ENCODE measurements around the gene CCNL2. TPM values are rescaled to one million over a fixed set of nuclear protein-coding genes. Genes with fewer than 3 reads are reported as not detected.
"Not testable (repeated sequence)": the region's sequence is repeated elsewhere in the genome, so short reads cannot be mapped to it uniquely, and the experiment has no call there.

The CCNL2 gene
- total RNA-seq, 1 donor from 2014 or later: 138 TPM

DNA sequence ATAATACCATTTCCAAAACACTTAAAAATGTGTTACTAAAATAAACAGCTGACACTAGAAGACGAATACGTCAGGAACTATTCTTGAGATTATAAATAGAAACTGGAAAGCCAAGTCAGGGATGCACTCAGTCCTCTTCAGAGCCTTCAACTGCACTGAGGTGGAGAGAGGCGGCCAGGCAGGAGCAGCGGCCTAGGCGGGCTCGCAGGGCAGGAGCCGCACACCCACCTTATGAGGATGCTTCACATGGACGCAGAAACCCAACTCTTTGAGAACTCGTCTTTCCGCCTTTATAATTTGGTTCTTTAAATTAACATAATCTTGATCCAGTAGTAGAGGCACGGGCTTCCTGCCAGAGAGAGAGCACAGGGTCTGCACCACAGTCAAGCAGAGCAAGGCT lies 4.0 kb downstream of the CCNL2 start:
- Mint-ChIP-seq H3K4me1 (ENCODE audit: low read depth) (peaks cover 25% of the 10 kb centered on the region), H3K27ac (no peak overlapping the region), H3K9me3 (no peaks in the 10 kb centered on the region), H3K4me3 (peak overlapping the region; percentile 46), H3K36me3 (ENCODE audit: low read depth) (peaks cover 59% of the 10 kb centered on the region), H3K27me3 (ENCODE audit: insufficient read depth) (no peaks in the 10 kb centered on the region)
- intact Hi-C loops (cut with micrococcal nuclease): loop anchor here (5.0 kb wide), 1 partner anchor 88 kb away; the partner anchor contains the start of genes ACAP3 and PUSL1
- DNase-seq (ENCODE audit: low spot score): no peak

DNA sequence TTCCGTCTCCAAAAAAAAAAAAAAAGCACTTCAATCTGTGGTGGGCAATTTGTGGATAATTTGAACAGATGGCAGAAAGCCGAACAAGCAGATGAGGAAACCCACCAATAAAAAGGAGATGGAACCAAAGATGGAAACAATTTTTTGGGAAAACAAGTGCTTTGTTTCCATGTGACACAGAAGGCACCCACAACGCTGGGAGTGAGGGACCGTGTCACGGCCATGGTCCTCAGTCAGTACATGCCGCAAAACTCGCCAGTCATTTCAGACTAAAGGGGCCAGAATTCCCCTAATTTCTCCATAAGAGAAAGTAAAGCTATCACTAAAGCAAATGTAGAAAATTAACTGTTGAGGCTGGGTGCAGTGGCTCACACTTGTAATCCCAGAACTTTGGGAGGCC lies 5.0 kb downstream of the CCNL2 start:
- Mint-ChIP-seq H3K36me3 (ENCODE audit: low read depth) (peaks cover 65% of the 10 kb centered on the region), H3K27me3 (ENCODE audit: insufficient read depth) (no peaks in the 10 kb centered on the region), H3K27ac (no peak overlapping the region), H3K9me3 (no peaks in the 10 kb centered on the region), H3K4me3 (no peak overlapping the region), H3K4me1 (ENCODE audit: low read depth) (peaks cover 22% of the 10 kb centered on the region)
- DNase-seq (ENCODE audit: low spot score): no peak
- intact Hi-C loops (cut with micrococcal nuclease): no loop called here

DNA sequence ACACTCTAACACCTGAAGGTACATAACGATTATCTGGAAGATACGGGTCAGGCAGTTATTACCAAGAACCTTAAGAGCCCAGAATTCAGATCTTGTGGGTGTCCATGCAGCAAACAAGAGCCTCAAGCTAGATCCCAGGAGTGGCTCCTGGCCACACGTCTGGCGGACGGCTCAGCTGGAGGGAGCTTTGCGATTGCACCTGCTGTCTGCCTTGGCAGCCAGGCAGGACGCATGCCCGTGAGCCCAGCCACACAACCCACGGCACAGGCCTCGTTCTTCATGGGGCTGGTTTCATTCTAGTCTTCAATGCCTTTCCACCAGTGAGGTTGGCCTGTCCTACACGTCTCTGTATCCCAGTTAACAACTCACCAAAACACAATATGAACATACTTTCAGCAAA lies 5.7 kb downstream of the CCNL2 start:
- Mint-ChIP-seq H3K36me3 (ENCODE audit: low read depth) (peaks cover 68% of the 10 kb centered on the region), H3K4me3 (no peak overlapping the region), H3K4me1 (ENCODE audit: low read depth) (peaks cover 22% of the 10 kb centered on the region), H3K27ac (no peak overlapping the region), H3K9me3 (no peaks in the 10 kb centered on the region), H3K27me3 (ENCODE audit: insufficient read depth) (no peaks in the 10 kb centered on the region)
- DNase-seq (ENCODE audit: low spot score): no peak
- intact Hi-C loops (cut with micrococcal nuclease): no loop called here

DNA sequence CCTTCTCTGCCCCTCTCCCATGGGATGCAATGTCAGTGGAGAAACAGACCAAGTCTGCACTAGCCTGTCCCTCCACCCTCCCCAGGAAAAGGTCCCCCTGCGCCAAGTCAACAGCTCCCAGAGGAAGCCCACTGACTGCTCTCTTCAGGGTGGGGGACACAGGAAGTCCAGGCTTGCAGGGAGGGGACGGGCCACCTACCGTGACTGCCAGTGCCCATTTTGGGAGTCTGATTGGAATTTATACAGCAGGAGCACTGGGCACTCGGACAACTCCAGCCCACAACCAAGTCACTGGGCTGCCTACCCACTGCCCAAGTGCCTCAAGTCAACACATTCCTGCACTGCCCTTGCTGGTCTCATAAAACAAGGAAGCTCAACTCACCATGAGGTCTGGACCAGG lies 6.1 kb downstream of the CCNL2 start:
- no peaks in the 10 kb centered on the region for H3K27me3 Mint-ChIP-seq (ENCODE audit: insufficient read depth)
- intact Hi-C loops (cut with micrococcal nuclease): no loop called here

DNA sequence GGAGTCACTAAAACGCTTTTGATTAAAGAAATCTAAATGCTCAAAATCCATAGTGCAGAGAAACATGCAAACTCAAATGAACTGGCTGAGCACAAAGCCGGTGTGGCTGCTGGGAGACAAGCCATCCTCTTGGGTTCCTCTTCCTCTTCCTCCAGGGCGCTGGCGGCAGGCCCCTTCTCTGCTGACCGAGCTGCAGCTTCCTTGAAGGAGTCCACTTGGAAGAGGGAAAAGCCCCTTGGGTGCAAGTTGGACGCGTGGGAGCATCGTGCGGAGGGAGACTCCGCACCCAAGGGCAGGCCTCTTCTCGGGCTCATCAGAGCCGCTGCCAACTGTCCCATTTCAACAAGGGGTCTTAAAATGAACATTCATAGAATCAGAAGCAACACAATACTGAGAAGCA lies 7.9 kb downstream of the CCNL2 start:
- Mint-ChIP-seq H3K36me3 (ENCODE audit: low read depth) (peaks cover 74% of the 10 kb centered on the region), H3K4me3 (no peak overlapping the region), H3K27me3 (ENCODE audit: insufficient read depth) (no peaks in the 10 kb centered on the region), H3K9me3 (no peaks in the 10 kb centered on the region), H3K27ac (no peak overlapping the region), H3K4me1 (ENCODE audit: low read depth) (peaks cover 14% of the 10 kb centered on the region)
- intact Hi-C loops (cut with micrococcal nuclease): no loop called here
- no peak for DNase-seq (ENCODE audit: low spot score)

More for the DNA sequence above, 6.1 kb downstream of the CCNL2 start:
- H3K4me1 Mint-ChIP-seq (ENCODE audit: low read depth): peaks cover 19% of the 10 kb centered on the region
- H3K36me3 Mint-ChIP-seq (ENCODE audit: low read depth): peaks cover 68% of the 10 kb centered on the region
- no peak overlapping the region for H3K4me3 Mint-ChIP-seq
- no peaks in the 10 kb centered on the region for H3K9me3 Mint-ChIP-seq
- H3K27ac Mint-ChIP-seq: no peak overlapping the region
- DNase-seq (ENCODE audit: low spot score): no peak

DNA sequence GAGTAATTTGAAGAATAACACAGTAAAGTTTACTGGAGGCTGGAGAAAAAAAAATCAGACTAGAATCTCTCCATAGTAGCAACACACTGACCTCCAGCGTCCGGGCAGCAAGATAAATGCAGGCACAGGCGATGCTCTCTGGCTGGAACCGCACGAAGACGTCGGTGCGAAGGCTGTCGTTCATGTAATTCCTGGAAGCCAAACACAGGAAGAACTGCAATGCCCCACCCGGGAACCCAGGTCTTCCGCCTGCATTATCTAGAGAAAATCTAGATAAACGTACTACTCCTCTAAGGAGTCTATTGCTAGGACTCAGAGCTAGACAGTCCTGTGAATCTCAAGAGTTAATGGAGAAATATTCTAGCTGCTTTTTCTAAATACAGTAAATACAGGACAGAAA lies 8.5 kb downstream of the CCNL2 start:
- no peak for DNase-seq (ENCODE audit: low spot score)
- Mint-ChIP-seq H3K27ac (no peak overlapping the region), H3K27me3 (ENCODE audit: insufficient read depth) (no peaks in the 10 kb centered on the region), H3K4me1 (ENCODE audit: low read depth) (peaks cover 13% of the 10 kb centered on the region), H3K36me3 (ENCODE audit: low read depth) (peaks cover 73% of the 10 kb centered on the region), H3K4me3 (no peak overlapping the region), H3K9me3 (no peaks in the 10 kb centered on the region)
- intact Hi-C loops (cut with micrococcal nuclease): no loop called here

DNA sequence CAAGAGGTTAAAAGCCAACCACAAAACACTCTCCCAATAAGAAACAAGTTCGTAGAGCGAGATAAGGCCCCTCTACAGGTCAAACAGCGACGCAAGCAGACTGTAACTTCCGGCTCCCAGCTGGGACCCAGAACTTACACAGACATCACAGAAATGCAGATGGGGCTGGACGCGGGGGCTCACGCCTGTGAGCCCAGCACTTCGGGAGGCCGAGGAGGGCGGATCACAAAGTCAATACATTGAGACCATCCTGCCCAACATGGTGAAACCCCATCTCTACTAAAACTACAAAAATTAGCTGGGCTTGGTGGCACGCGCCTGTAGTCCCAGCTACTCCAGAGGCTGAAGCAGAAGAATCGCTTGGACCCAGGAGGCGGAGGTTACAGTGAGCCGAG lies 11.1 kb downstream of the CCNL2 start:
- no peak overlapping the region for H3K4me3 Mint-ChIP-seq
- H3K27me3 Mint-ChIP-seq (ENCODE audit: insufficient read depth): no peaks in the 10 kb centered on the region
- DNase-seq (ENCODE audit: low spot score): no peak
- H3K9me3 Mint-ChIP-seq: no peaks in the 10 kb centered on the region
- no peak overlapping the region for H3K27ac Mint-ChIP-seq
- H3K4me1 Mint-ChIP-seq (ENCODE audit: low read depth): no peaks in the 10 kb centered on the region
- intact Hi-C loops (cut with micrococcal nuclease): no loop called here
- peaks cover 53% of the 10 kb centered on the region for H3K36me3 Mint-ChIP-seq (ENCODE audit: low read depth)

DNA sequence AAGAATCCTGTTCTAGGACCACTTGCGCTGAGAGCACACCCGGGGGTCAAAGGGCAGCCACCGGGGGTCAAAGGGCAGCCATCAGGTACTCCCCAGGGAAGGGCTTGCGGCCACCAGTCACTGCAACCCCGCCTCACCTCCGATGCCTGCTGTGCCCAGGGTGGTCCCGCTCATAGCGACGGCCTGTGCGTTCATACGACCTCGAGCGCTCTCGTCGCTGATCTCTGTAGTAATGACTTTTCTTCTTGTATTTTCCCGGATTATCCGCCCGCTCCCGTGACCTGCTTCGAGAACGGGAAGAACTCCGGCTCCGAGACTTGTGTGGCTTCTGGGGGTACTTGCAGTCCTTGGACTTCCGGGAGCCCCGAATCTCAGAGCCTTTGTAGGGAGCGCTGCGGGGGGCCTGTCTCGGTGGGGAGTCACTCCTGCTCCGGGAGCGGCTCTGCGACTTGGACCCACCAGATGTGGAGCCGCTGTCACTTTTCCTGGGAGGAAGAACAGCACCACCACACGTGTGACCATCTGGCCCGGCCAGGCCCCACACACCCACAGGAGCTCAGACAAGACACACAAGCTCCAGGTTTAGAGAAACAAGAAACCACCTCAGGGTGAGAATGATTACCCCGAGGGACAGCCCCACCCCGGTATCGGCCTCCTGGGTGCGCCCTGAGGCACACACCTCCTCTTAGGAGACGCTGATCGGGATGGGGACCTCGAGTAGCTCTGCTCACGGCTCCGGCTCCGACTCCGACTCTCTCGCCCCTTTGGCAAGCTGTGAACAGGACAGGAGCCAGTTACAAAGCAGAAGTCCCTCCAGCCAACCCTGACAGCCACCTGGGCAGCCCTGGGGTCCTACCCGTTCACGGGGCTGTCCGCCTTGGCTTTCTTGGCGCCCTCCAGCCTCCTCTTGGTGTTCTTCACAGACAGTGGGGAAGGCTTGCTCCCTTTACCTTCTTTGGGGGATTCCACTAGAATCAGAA lies 11.7 kb downstream of the CCNL2 start:
- Mint-ChIP-seq H3K27me3 (ENCODE audit: insufficient read depth) (no peaks in the 10 kb centered on the region), H3K27ac (no peak overlapping the region), H3K9me3 (no peaks in the 10 kb centered on the region), H3K36me3 (ENCODE audit: low read depth) (peaks cover 49% of the 10 kb centered on the region), H3K4me3 (no peak overlapping the region), H3K4me1 (ENCODE audit: low read depth) (no peaks in the 10 kb centered on the region)
- intact Hi-C loops (cut with micrococcal nuclease): no loop called here
- no peak for DNase-seq (ENCODE audit: low spot score)

DNA sequence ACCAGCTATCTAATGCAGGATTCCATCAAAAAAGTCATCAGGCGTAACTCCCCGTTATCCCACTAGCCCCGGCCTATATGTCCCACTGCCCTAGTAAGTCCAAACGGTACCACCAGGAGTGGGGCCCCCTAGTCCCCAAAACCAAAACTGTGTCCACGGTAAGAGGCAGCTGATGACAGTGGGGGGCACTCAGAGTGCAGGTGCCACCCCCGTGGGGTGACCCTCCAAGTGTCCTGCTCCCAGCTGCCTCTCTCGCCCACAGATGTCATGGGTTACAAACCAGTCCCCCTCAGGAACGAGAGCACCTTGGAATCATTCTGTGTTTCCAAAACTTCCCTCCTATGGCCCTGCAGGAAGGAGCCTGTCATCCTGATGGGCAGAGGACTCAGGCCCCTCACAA lies 13.2 kb downstream of the CCNL2 start:
- peaks cover 35% of the 10 kb centered on the region for H3K36me3 Mint-ChIP-seq (ENCODE audit: low read depth)
- H3K27ac Mint-ChIP-seq: no peak overlapping the region
- DNase-seq (ENCODE audit: low spot score): no peak

DNA sequence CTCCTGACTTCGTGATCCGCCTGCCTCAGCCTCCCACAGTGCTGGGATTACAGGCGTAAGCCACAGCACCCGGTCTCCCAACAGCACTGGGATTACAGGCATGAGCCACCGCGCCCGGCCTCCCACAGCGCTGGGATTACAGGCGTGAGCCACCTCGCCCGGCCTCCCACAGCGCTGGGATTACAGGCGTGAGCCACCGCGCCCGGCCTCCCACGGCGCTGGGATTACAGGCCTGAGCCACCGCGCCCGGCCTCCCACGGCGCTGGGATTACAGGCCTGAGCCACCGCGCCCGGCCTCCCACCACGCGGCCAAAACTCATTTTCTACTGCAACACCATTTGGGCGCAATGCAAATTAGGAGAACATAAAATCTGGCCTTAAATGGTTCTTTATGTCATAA lies 13.8 kb downstream of the CCNL2 start:
- peaks cover 29% of the 10 kb centered on the region for H3K36me3 Mint-ChIP-seq (ENCODE audit: low read depth)
- H3K4me3 Mint-ChIP-seq; H3K4me1 Mint-ChIP-seq (ENCODE audit: low read depth); H3K27me3 Mint-ChIP-seq (ENCODE audit: insufficient read depth); H3K27ac Mint-ChIP-seq; DNase-seq (ENCODE audit: low spot score); H3K9me3 Mint-ChIP-seq; intact Hi-C loops (cut with micrococcal nuclease): not testable (repeated sequence)

More for the DNA sequence above, 13.2 kb downstream of the CCNL2 start:
- H3K4me1 Mint-ChIP-seq (ENCODE audit: low read depth): no peaks in the 10 kb centered on the region
- no peaks in the 10 kb centered on the region for H3K9me3 Mint-ChIP-seq
- H3K4me3 Mint-ChIP-seq: no peak overlapping the region
- intact Hi-C loops (cut with micrococcal nuclease): no loop called here
- no peaks in the 10 kb centered on the region for H3K27me3 Mint-ChIP-seq (ENCODE audit: insufficient read depth)

DNA sequence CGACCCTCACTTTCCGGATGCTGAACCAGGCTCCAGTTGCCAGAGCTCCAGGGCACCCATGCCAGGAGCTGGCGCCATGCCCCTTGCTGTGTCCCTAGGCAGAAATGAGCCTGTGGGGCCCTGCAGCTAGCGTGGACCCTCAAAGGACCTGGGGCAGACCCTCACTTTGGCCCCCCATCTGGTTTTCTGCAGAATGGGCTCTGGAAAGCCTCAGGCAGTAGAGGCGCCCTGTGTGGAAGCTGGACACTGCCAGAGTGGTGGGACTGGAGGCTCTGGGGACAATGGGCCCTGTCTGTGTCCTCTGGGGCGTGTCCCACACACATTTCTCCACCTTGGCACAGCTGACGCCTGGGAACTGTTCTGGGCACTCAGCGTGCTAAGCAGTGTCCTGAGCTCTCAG lies 17.8 kb downstream of the CCNL2 start:
- intact Hi-C loops (cut with micrococcal nuclease): no loop called here
- H3K9me3 Mint-ChIP-seq: no peaks in the 10 kb centered on the region
- no peak overlapping the region for H3K27ac Mint-ChIP-seq
- H3K4me3 Mint-ChIP-seq: no peak overlapping the region
- DNase-seq (ENCODE audit: low spot score): no peak
- H3K4me1 Mint-ChIP-seq (ENCODE audit: low read depth): no peaks in the 10 kb centered on the region
- no peaks in the 10 kb centered on the region for H3K27me3 Mint-ChIP-seq (ENCODE audit: insufficient read depth)
- peaks cover under 1% of the 10 kb centered on the region for H3K36me3 Mint-ChIP-seq (ENCODE audit: low read depth)

DNA sequence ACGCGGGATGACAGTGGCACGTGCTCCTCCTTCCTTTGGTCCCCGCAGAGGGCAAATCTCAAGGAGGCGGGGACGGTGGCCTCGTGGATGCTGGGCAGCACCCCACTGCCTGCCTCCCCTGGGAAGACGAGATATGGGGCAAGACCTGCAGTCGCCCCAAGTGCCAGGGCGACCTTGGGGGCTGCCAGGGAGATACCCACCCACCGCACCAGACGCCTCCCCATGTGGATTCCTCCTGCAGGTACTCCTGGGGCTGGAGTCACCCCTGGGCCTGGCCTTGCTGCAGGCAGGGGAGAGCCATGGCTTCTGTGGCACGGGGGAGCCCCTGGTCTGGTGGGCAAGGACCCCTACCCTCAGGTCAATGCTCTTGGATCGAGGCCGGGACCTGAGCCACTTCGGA lies 18.3 kb downstream of the CCNL2 start:
- no peak overlapping the region for H3K4me3 Mint-ChIP-seq
- intact Hi-C loops (cut with micrococcal nuclease): no loop called here
- no peaks in the 10 kb centered on the region for H3K9me3 Mint-ChIP-seq
- H3K27ac Mint-ChIP-seq: no peak overlapping the region
- DNase-seq (ENCODE audit: low spot score): no peak
- no peaks in the 10 kb centered on the region for H3K27me3 Mint-ChIP-seq (ENCODE audit: insufficient read depth)
- H3K36me3 Mint-ChIP-seq (ENCODE audit: low read depth): no peaks in the 10 kb centered on the region
- no peaks in the 10 kb centered on the region for H3K4me1 Mint-ChIP-seq (ENCODE audit: low read depth)

DNA sequence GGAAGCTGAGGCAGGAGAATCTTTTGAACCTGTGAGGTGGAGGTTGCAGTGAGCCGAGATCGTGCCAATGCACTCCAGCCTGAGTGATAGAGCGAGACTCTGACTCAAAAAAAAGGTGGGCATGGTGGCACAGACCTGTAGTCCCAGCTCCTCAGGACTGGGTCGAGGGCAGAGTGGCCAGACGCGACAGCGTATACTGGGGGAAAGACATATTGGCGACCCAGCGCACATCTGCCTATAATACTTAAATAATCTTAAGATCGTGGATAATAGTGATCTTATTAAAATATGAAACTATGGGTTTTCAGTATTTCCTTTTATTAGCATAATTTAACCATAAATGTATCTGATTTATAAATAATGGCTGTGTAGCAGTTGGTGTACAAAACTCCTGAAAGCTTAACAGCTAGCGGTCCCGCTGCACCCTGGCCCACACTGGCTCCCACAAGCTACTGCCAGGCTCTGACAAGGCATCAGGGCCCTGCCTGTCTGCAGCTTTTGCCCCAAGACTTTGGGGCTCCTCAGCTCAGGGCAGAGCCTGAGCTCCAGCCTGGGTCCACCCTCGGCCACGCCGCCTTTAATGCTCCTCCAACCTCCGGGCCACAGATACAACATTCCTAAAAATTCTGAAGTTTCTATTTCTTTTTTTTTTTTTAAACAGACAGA lies 21.5 kb downstream of the CCNL2 start:
- H3K9me3 Mint-ChIP-seq: no peaks in the 10 kb centered on the region
- H3K27ac Mint-ChIP-seq: no peak overlapping the region
- peaks cover 6% of the 10 kb centered on the region for H3K36me3 Mint-ChIP-seq (ENCODE audit: low read depth)
- H3K27me3 Mint-ChIP-seq (ENCODE audit: insufficient read depth): peaks cover 2% of the 10 kb centered on the region
- peaks cover 7% of the 10 kb centered on the region for H3K4me1 Mint-ChIP-seq (ENCODE audit: low read depth)
- no peak for DNase-seq (ENCODE audit: low spot score)
- intact Hi-C loops (cut with micrococcal nuclease): no loop called here
- H3K4me3 Mint-ChIP-seq: no peak overlapping the region
